NCI-H2196 (cell line): ENCODE data around the gene DNAJC1.
"Not testable (repeated sequence)": the region's sequence is repeated elsewhere in the genome, so short reads cannot be mapped to it uniquely, and the experiment has no call there.

Source experiments
- DNase-seq: peaks from one replicate; lab custom pipeline; 2025; ENCODE audit not compliant: unreplicated experiment; lab: John Stamatoyannopoulos, UW

The DNAJC1 gene

GRCh38 chr10:21831986-21832820, 171.3 kb downstream of the DNAJC1 start:
- no peak for DNase-seq

DNA sequence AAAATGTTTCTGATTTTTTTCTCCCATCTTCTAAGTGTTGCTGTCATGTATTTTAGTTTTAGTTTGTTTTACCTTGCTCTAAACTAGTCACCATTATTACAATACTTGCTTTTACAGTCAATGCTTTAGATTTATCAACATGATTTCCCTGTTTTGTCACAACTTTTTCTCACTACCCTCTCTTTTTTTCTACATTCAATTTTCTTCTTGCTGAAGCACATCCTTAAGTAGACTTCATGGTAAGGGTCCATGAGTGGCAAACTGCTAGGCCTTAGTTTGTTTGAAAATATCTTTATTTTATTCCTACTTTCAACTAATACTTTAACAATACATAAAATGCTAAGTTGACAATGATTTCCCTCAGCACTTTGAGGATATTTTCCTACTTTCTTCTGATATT, 173.5 kb downstream of the DNAJC1 start:
- DNase-seq = no peak

GRCh38 chr10:21827308-21827707, 176.2 kb downstream of the DNAJC1 start:
- DNase-seq = no peak

DNA sequence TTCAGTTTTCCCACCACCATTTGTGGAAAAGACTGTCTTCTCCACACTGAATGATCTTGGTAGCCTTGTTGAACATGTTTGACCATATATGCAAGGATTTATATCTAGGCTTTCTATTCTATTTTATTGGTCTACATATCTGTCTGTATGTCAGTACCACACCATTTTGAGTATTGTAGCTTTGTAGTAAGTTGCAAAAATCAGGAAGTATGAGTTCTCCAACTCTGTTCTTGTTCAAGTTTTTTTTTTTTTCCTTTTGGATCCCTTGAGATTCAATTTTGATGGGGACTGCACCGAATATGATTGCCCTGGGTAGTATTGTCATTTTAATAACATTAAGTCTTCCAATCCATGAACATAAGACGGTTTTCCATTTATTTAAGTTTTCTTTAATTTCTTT, 176.8 kb downstream of the DNAJC1 start:
- DNase-seq = no peak

DNA sequence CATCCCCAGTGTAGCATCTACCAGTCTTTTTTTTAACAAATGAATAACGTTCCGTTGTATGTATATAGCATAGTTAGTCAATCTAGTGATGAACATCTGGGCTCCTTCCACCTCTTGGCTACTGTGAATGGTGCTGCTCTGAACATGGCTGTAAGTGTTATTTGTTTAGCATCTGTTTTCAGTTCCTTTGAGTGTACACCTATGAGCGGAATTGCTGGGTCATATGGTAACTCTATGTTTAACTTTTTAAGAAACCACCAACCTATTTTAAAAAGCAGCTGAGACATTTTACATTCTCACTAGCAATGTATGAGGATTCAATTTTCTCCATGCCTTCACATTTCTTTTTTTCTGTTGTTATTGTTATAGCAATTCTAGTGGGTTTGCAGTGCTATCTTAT, 178.2 kb downstream of the DNAJC1 start:
- DNase-seq = no peak

DNA sequence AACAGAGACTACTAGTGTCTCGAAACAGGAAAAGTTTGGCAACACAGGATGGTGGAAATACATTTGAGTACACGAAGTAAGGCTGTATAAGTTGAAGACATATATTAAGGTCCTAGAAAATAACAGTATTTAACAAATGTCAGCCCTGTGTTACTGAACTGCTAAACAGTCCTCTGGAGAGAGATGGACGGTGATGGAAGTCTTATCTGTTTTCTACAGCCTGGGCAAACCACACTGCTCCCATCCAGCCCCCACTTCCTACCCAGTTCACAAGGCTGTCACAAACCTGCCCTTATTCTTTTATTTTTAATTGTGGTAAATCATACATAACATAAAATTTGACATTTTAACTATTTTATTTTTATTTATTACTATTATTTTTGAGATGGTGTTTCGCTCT, 179.1 kb downstream of the DNAJC1 start:
- DNase-seq = no peak

- DNase-seq = no peak
These were observed 179.9 kb downstream of the DNAJC1 start for GRCh38 chr10:21823617-21824016.

- not testable (repeated sequence) for DNase-seq
These were observed 181.3 kb downstream of the DNAJC1 start for GRCh38 chr10:21822273-21822672.

DNA sequence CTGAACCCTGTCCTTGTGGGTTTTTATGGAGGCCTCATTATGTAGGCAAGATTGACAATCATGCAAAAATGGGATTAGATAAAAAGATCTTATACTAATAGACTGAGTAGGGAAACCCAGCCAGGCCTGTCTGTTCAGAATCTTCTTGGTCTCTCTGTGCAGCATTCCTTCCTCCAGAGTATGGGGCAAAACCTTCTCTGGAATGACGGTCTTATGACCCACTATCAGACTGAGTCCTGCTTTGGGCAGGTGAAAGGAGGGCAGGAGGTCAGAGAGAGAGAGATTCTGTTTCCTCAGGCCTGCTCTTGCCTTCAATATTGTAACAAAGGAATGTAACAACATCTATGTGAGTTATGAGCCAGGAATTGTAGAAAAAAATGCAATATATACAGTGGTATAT, 182.6 kb downstream of the DNAJC1 start:
- no peak for DNase-seq

- DNase-seq = not testable (repeated sequence)
These were observed 185.1 kb downstream of the DNAJC1 start for GRCh38 chr10:21818416-21818815.

DNA sequence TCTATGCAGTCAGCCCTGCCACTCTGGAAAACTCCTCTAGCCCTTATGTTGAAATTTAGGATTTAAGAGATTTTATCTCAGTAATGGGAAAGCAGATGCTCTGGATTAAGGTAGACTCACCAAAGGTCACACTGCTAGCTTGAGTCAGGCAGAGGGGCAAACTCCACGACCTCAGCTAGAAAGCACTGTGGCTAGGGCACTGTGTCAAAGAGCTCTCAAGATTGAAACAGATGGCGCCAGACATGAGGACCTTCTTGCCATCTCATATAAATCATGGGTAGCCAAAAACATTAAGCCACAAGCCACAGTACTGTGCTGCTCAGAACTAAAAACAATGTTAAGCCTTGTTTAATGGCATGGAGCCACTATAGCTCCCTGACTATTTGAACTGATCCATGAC, 188.7 kb downstream of the DNAJC1 start:
- no peak for DNase-seq

- DNase-seq = no peak
These were observed 189.6 kb downstream of the DNAJC1 start for GRCh38 chr10:21813946-21814345.

- DNase-seq = no peak
These were observed 192.3 kb downstream of the DNAJC1 start for GRCh38 chr10:21811245-21811585.

- DNase-seq = no peak
These were observed 192.8 kb downstream of the DNAJC1 start for GRCh38 chr10:21810582-21811244.

DNA sequence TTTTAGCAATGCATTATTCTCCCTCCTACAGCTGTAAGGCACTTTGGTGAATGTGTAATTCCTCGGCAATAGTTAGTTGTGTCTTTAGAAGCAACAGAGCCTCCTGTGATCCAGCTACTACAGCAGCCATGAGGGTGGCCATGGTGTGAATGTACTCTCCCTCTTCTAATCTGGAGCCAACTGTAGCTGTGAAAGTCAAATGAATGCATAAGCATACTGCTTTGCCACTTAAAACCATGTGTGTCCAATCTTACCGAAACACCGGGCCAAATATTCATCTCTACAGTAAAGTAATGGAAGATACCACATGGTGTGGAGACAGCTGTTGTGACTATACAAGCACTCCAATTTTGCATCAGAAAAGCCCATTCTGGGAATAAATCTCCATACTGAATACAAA, 195.0 kb downstream of the DNAJC1 start:
- DNase-seq = no peak

DNA sequence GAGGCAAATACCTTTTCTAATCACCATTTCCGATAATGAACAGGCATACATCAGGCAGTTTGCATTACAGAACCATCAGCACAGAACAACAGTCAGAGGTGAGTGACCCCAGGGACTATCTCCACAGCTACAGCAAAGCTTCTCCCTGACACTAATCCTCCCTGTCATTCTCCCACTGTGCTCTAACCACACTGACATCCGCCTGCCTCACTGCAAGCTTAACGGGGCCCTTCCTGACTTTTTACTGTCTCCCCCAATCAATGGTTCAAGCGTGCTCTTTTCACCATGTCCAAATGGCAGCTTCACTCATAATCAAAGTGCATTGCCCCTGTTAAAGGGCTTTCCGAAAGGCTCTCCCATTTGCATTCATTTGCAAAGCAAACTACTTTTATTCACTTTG, 196.3 kb downstream of the DNAJC1 start:
- no peak for DNase-seq

- DNase-seq = no peak
These were observed 200.2 kb downstream of the DNAJC1 start for GRCh38 chr10:21803374-21803773.

DNA sequence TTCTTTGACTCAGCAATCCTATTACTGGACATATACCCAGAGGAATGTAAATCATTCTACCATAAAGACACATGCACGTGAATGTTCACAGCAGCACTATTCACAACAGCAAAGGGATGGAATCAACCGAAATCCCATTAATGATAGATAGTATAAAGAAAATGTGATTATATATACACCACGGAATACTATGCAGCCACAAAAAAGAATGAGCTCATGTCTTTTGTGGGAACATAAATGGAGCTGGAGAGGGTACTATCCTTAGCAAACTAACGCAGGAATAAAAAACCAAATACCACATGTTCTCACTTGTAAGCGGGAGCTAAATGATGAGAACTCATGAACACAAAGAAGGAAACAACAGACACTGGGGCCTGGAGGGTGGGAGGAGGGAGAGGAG, 201.9 kb downstream of the DNAJC1 start:
- no peak for DNase-seq

DNA sequence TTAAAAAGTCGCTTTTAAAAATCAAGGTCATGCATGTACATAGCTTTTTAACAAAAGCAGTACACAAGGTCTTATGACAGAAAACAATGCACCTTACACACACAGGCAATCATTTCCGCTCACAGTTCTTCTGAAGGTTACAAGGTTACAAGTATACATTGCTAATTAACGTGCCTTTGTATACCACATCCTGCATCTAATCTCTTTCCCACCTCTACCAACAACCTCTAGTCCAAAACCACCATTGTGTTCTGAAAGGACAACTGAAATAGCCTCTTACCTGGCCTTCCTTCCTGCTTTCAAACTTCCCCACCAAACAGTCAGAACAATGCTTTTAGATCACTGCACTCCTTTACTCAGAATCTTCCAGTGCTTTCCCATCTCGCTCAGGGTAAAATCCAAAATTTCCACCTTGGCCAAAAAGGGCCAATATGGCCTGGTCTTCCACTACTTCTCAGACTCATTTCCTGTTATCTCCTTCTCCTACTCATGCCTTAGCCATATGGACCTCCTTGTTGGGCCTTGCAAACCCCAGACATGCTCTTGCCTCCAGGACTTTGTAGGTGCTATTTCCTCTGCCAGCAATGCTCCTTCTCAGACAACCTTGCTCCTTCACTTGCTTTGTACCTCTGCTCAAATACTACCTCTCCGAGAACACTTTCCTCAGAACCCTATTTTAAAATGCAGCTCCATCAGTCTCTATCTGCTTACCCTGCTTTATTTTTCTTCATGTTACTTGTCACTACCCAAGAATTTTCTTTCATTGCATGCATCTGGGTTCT, 205.4 kb downstream of the DNAJC1 start:
- no peak for DNase-seq

- no peak for DNase-seq
These were observed 206.0 kb downstream of the DNAJC1 start for GRCh38 chr10:21797533-21797932.

DNA sequence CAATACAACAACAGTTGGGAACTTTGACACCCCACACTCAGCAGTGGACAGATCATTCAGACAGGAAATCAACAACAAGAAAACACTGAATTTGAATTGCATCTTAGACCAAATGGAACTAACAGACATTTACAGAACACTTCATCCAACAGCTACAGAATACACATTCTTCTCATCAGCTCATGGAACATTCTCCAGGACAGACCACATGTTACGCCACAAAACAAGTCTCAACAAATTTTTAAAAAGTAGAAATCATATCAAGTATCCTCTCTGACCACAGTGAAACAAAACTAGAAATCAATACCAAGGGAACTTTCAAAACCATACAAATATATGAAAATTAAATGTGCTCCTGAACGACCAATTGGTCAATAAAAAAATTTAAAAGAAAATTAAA, 212.3 kb downstream of the DNAJC1 start:
- no peak for DNase-seq

DNA sequence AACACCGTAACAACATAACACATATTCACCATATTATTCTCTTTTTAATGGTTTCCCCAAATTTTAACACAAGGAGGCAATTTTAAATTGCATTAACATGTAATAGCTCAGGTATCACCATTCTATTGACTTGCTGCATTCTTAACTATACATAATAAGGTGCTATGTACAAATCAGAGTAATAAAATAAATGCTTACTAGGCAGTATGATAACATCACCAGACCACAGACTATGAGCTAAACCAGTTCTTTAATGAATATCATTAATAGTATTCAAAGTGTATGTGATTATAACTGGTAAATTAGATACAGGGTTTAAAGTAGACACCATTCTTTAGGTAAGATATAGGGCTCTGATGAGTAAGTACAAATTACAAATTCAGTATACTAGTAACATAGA, 226.6 kb downstream of the DNAJC1 start:
- DNase-seq = no peak
